Glutamatergic neuron (in vitro differentiated cells): ENCODE data around the gene H1-8. TPM values are rescaled to one million over a fixed set of nuclear protein-coding genes. Genes with fewer than 3 reads are reported as not detected.

Experiments used
- DNase-seq: peaks from one replicate; pipeline ENCODE4 v3.0.0; 2022
- H3K27ac Mint-ChIP-seq: one replicate; pipeline ENCODE4 v1.8.0; 2020; ENCODE audit warnings: mild to moderate bottlenecking, mixed read lengths, inconsistent platforms; ENCODE audit not compliant: unreplicated experiment
- H3K27me3 Mint-ChIP-seq: one replicate; pipeline ENCODE4 v1.8.0; 2020; ENCODE audit warnings: mild to moderate bottlenecking, moderate library complexity, mixed read lengths, inconsistent platforms; ENCODE audit not compliant: unreplicated experiment
- H3K36me3 Mint-ChIP-seq: one replicate; pipeline ENCODE4 v1.8.0; 2020; ENCODE audit warnings: mild to moderate bottlenecking, mixed read lengths, inconsistent platforms; ENCODE audit not compliant: unreplicated experiment
- H3K4me1 Mint-ChIP-seq: one replicate; pipeline ENCODE4 v1.8.0; 2020; ENCODE audit warnings: mild to moderate bottlenecking, low read depth, mixed read lengths, inconsistent platforms; ENCODE audit not compliant: unreplicated experiment
- H3K4me3 Mint-ChIP-seq: one replicate; pipeline ENCODE4 v1.8.0; 2020; ENCODE audit warnings: mild to moderate bottlenecking, mixed read lengths, inconsistent platforms; ENCODE audit not compliant: unreplicated experiment
- H3K9me3 Mint-ChIP-seq: one replicate; pipeline ENCODE4 v1.8.0; 2020; ENCODE audit warnings: mild to moderate bottlenecking, moderate library complexity, mixed read lengths, inconsistent platforms; ENCODE audit not compliant: unreplicated experiment
- CTCF ChIP-seq: fragments of 200-600 bp; sonication (generic); IDR thresholded peaks from one replicate; pipeline ENCODE4 v1.5.0; 2021; ENCODE audit not compliant: partially characterized antibody, unreplicated experiment
- total RNA-seq: library from RNA; stranded (reverse); fragmentation: NEBNext Ultra II Directional; extraction: Animal tissue kit (Norgen Biotek cat#: 25700); gene quantifications from one replicate; pipeline ENCODE4 v1.2.1, GENCODE V29; 2021; ENCODE audit not compliant: unreplicated experiment

The H1-8 gene
- total RNA-seq, 1 donor from 2014 or later = not detected

GRCh38 chr3:129584631-129585030 lies 41.7 kb downstream of the H1-8 start:
- DNase-seq = no peak
- TF ChIP-seq CTCF = no peak
- H3K36me3 Mint-ChIP-seq = no peaks in the 10 kb centered on the region
- H3K4me1 Mint-ChIP-seq = peaks cover 3% of the 10 kb centered on the region
- peaks cover 4% of the 10 kb centered on the region for H3K27me3 Mint-ChIP-seq
- peaks cover 8% of the 10 kb centered on the region for H3K9me3 Mint-ChIP-seq
- H3K27ac Mint-ChIP-seq = no peak overlapping the region
- H3K4me3 Mint-ChIP-seq = no peak overlapping the region

- no peak for TF ChIP-seq CTCF
- peaks cover 6% of the 10 kb centered on the region for H3K4me1 Mint-ChIP-seq
- H3K9me3 Mint-ChIP-seq = peaks cover 5% of the 10 kb centered on the region
- H3K27me3 Mint-ChIP-seq = no peaks in the 10 kb centered on the region
- DNase-seq = no peak
- no peak overlapping the region for H3K4me3 Mint-ChIP-seq
- no peaks in the 10 kb centered on the region for H3K36me3 Mint-ChIP-seq
- peak overlapping the region; percentile 52 for H3K27ac Mint-ChIP-seq
Observed at GRCh38 chr3:129585949-129586657, 43.1 kb downstream of the H1-8 start.

GRCh38 chr3:129586746-129587430 lies 43.9 kb downstream of the H1-8 start:
- H3K4me1 Mint-ChIP-seq = peaks cover 11% of the 10 kb centered on the region
- no peaks in the 10 kb centered on the region for H3K27me3 Mint-ChIP-seq
- DNase-seq = no peak
- no peak overlapping the region for H3K4me3 Mint-ChIP-seq
- H3K27ac Mint-ChIP-seq = no peak overlapping the region
- H3K9me3 Mint-ChIP-seq = peaks cover 5% of the 10 kb centered on the region
- no peak for TF ChIP-seq CTCF
- H3K36me3 Mint-ChIP-seq = no peaks in the 10 kb centered on the region

- no peaks in the 10 kb centered on the region for H3K27me3 Mint-ChIP-seq
- no peak for TF ChIP-seq CTCF
- H3K9me3 Mint-ChIP-seq = peaks cover 5% of the 10 kb centered on the region
- DNase-seq = no peak
- H3K27ac Mint-ChIP-seq = no peak overlapping the region
- H3K4me1 Mint-ChIP-seq = peaks cover 14% of the 10 kb centered on the region
- no peak overlapping the region for H3K4me3 Mint-ChIP-seq
- H3K36me3 Mint-ChIP-seq = no peaks in the 10 kb centered on the region
Observed at GRCh38 chr3:129587566-129588210, 44.7 kb downstream of the H1-8 start.

DNA sequence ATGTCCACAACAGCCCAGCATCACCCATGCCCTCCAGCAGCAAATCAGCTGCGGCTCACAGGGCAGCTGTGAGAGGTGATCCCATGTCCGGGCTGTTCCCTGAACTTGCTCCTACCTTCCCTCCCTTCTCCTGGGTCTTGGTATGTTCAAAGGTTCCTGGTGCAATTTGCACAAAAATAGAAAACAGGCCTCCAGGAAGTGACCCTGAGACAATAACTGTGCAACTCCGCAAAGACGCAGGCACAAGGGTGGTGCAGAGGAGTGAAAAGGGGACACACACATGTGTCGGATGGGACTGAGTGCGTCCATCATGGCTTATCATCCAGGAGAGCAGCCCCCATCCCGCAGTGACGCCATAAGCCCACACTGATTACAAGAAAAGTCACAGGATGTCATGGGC lies 47.2 kb downstream of the H1-8 start:
- peaks cover 6% of the 10 kb centered on the region for H3K9me3 Mint-ChIP-seq
- peaks cover 27% of the 10 kb centered on the region for H3K4me1 Mint-ChIP-seq
- TF ChIP-seq CTCF = no peak
- no peak overlapping the region for H3K27ac Mint-ChIP-seq
- no peak overlapping the region for H3K4me3 Mint-ChIP-seq
- no peaks in the 10 kb centered on the region for H3K36me3 Mint-ChIP-seq
- no peak for DNase-seq
- peaks cover 1% of the 10 kb centered on the region for H3K27me3 Mint-ChIP-seq
